HG03378 (cell line): ENCODE data around the gene PALLD.

ENCODE experiments used
- ATAC-seq: cut with Tn5 transposase; IDR thresholded peaks from one replicate; pipeline ENCODE4 v1.9.1; 2021; ENCODE audit warnings: mild to moderate bottlenecking, moderate library complexity; ENCODE audit not compliant: unreplicated experiment

The PALLD gene

GRCh38 chr4:168860827-168861226, 364.0 kb downstream of the PALLD start:
- ATAC-seq, result no peak

GRCh38 chr4:168863719-168864647, 367.1 kb downstream of the PALLD start:
- no peak for ATAC-seq

GRCh38 chr4:168864821-168865541, 368.1 kb downstream of the PALLD start:
- ATAC-seq, result no peak

DNA sequence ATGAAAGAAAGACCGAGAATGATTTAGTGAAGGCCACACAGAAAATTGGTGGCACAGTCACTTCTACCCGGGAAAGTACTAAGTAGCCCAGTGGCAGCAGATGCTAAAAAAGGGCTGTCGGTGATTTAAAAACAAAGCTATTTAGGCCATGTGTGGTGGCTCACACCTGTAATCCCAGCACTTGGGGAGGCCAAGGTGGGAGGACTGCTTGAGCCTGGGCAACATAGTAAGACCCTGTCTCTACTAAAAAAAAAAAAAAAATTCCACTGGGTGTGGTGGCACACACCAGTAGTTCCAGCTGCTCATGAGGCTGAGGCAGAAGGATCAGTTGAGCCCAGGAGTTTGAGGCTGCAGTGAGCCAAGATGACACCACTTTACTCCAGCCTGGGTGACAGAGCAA, 369.0 kb downstream of the PALLD start:
- ATAC-seq, result no peak

DNA sequence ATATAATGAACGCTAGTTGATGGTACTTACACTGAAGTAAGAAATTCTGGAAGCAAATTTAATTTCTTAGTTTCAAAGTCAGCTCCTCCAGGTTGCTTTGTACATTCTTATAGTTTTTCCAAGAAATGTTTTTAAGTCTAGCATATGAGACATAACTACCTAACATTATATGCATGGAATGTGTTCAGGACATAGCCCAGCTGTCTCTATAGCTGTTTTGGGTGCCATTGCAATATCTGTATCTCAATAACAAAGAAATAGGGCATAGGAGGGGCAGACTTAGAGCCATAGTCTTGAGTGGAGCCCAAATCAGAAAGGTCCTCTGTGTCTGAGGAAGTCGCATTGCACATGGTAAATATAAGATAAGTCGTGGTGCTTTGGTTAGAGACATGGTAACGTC, 369.8 kb downstream of the PALLD start:
- ATAC-seq, result no peak

GRCh38 chr4:168867128-168867527, 370.3 kb downstream of the PALLD start:
- ATAC-seq, result no peak

DNA sequence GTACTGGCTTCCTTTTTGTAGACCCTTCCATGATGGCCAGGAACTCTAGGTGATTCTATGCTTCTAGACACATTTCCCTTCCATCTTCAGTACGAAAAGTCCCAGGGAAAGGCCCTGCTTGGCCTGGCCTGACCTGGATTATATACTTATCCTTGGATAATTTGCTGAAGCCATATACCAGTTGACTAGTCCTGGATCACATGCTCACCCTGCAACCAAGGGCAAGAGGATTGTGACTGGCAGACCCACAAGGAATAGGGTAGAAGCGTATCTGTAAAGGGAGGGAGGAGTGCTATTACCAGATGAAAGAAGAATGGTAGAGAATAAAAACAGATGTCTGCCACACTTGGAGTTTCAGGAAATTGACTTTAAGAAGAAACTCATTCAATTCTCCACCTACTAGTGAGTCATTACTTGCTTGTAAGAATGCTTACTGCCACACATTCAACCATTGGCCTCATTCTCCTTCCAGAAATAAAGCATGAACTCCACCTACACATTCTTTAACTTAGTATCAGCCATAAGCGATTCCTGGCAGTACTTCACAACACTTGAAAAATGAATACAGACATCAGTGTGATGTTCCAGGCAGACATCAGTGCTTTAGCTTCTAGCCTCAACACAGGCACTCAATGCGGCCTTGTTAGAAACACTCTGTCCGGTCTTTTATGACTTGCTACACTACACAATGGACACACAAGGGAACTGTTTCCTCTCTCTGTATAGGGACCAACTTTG, 371.4 kb downstream of the PALLD start:
- ATAC-seq, result no peak

DNA sequence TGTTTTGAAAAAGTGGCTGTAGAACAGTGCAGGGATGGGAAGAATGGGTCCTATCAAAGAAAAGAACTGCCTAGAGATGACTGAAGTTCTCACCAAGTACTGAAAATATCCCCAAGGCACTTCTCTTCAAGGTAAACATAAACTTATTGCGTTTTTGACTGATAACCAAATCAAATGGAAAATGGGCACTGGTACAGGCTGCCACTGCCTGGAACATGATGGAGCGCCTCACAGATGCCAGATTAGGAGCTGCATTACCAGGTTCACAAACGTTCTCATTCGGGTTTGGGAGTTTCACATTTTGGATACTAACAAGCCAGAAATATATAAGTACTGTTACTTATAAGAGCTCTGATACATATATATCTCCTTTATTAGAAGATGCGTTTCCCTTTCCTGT, 371.9 kb downstream of the PALLD start:
- no peak for ATAC-seq

- no peak for ATAC-seq
Observed at GRCh38 chr4:168870004-168870403, 373.2 kb downstream of the PALLD start.

DNA sequence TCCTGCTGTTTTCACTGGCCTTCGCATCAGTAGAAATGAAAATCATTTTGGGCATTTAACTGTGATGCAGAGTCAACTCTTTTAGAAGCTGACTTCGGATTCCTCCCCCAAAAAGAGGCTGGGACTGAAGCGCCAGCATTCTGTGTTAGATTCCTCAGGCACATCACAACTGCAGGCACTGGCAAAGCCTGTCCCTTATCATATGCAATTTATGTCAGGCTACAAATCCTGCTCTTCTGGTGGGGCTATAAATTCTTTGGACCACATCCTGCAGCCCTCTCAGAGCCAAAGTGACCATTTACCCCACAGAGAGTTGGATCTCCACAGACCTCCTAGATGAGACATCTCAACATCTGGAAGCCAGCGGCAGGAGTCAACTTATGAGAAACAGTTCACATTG, 374.8 kb downstream of the PALLD start:
- ATAC-seq, result no peak

DNA sequence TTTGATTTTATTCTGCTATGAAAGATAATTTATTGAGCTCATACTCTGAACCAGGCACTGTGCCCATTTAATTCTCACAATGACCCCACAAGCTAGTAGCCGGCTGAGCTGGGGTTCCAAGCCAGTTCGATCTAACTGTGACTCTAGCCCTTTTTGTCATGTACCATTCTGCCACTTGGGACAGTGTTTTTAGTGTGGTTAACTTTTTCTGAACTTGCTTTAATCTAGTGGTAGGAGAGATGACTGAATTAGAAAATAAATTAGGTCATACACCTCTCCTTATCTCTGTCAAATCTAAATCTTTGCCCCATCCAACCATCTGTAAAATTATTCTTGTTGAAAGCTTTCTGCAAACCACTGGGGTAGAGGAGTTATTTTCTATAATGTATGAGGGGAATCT, 377.2 kb downstream of the PALLD start:
- no peak for ATAC-seq

DNA sequence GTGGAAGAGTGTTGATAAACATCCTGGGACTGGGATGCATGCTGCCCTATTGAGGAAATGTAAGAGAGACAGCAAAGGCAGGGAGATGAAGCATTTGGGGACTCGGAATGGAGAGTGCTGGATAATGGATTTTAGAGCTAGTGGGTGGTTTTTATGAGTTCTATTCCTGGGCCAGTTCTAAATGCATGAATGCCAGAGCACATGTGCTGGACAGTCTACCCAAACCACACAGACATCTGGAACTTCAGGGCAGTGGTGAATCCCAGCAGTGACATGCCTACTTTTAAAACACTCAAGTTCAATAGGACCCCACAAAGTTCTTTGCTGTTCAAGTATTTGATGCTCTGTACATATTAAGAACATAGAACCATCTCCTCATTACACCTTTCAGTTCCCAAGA, 379.3 kb downstream of the PALLD start:
- ATAC-seq, result no peak

DNA sequence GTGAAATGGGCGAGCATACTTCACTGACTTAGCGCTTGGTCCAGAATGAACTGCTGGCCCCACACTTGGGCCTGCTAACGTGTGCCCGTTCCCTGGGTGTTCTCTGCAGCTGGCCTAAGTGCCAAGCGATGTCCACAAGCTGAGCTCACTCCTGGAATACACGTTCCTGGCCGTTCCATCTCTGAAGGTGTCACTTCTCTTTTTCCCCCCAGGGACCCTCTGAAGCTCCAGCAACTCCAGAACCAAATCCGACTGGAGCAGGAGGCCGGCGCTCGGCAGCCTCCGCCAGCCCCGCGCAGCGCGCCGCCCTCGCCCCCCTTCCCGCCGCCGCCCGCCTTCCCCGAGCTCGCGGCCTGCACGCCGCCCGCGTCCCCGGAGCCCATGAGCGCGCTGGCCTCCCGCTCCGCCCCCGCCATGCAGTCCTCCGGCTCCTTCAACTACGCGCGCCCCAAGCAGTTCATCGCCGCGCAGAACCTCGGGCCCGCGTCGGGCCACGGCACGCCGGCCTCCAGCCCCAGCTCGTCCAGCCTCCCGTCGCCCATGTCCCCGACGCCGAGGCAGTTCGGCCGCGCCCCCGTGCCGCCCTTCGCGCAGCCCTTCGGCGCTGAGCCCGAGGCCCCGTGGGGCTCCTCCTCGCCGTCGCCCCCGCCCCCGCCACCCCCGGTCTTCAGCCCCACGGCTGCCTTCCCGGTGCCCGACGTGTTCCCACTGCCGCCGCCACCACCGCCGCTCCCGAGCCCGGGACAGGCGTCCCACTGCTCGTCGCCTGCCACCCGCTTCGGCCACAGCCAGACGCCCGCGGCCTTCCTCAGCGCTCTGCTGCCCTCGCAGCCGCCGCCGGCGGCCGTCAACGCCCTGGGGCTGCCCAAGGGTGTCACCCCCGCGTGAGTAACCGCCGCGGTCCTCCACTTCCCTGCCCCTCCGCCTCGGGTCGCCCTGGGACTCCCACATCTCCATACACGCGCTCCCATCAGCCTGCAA, 380.9 kb downstream of the PALLD start:
- no peak for ATAC-seq

DNA sequence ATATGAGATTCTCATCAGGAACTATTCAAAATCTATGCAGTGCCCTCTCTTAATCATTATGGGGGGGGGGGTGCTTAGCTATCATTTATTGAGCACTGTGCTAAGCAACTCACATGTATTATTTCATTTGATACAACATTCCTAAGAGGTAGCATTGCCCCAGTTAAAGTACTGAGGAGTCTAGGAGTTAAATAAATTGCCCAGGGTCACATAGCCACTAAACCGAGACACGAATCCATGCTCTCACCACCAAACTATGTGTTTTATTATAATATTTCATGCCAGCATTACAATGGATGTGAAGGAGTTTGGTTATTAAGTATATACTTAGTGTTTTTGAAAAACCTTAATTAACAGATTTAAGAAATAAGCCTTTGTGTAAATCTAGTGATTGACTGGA, 381.8 kb downstream of the PALLD start:
- ATAC-seq, result no peak

DNA sequence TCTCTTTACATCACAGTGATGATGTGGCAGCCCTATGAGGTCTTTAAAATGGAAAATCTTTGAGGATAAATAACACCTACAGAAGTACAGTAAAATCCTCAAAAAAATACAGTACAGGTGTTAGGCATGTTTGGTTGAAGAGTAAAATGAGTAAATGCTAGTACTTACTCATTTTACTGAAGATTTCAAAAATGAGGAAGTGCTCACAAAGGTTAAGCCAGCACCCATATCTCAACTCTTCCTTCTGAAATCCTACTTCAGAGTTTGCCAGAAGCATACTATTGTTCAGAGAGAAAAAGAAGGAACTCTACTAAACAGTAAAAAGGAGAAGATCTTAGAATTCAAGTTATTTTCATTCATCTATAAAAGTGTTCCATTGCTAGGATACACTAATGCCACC, 382.3 kb downstream of the PALLD start:
- peak; percentile 57 for ATAC-seq

GRCh38 chr4:168880072-168880675, 383.3 kb downstream of the PALLD start:
- ATAC-seq, result no peak

DNA sequence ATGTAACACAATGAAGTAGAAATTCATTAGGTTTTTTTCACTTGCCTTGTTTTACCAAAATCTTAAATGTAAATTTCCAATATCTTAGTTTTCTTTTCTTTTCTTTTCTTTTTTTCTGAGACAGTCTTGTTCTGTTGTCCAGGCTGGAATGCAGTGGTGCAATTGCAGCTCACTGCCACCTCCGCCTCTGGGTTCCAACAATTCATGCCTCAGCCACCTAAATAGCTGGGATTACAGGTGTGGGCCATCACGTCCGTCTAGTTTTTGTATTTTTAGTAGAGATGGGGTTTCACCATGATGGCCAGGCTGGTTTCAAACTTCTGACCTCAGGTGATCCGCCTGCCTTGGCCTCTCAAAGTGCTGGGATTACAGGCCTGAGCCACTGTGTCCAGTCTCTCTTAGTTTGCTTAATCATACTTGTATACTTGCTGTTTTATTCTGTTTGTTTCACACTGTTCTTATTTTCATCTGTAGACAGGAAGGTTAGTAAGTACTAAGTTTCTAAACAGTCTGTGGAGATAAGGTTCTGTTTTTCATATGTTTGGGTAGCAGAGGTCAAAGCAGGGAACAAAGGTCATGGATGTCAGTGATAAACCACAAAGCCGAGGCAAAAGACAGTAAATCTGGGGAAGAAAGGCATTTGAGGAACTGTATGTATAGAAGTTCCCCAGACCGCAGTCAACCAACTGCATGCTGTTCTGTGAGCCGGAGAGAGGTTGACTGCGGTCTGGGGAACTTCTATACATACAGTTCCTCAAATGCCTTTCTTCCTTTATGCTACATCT, 384.2 kb downstream of the PALLD start:
- peak; percentile 71 for ATAC-seq

- no peak for ATAC-seq
Observed at GRCh38 chr4:168881781-168882420, 385.0 kb downstream of the PALLD start.
